HepG2 (cell line): Measurements from ENCODE around the gene ZBTB37. TPM values are rescaled to one million over a fixed set of nuclear protein-coding genes. Genes with fewer than 3 reads are reported as not detected.

Source experiments
- CEBPB ChIP-seq: IDR thresholded peaks from 2 replicates; pipeline ENCODE4 v1.6.1; 2011; ENCODE audit warnings: low read depth, low read length, improper control_type of control experiment, borderline replicate concordance
- HOXA3 ChIP-seq: sonication (generic); formaldehyde crosslinking; IDR thresholded peaks from 2 replicates; pipeline ENCODE4 v1.5.0; 2020; ENCODE audit warnings: missing genetic modification reagents
- KDM6A ChIP-seq: IDR thresholded peaks from 2 replicates; pipeline ENCODE4 v1.6.1; 2016; ENCODE audit warnings: low read depth
- MAFK ChIP-seq, 2 experiments: IDR thresholded peaks in 1 of 2; conservative IDR thresholded peaks in 1 of 2; 2 replicates each; pipeline ENCODE4 v1.6.1; 2011; ENCODE audit warnings: improper control_type of control experiment in 2 of 2, low read length in 2 of 2
- MED1 ChIP-seq: sonication (generic); formaldehyde crosslinking; IDR thresholded peaks from 2 replicates; pipeline ENCODE4 v1.4.0; 2020; ENCODE audit warnings: missing genetic modification reagents
- PITX1 ChIP-seq: sonication (generic); formaldehyde crosslinking; IDR thresholded peaks from 2 replicates; pipeline ENCODE4 v1.5.1; 2020; ENCODE audit warnings: mild to moderate bottlenecking, missing genetic modification reagents
- POLR2A ChIP-seq, 2 experiments: IDR thresholded peaks; 2 replicates each; pipeline ENCODE4 v1.6.1; 2011; ENCODE audit warnings: low read depth in 2 of 2, low read length in 2 of 2, mild to moderate bottlenecking in 1 of 2, moderate library complexity in 1 of 2; ENCODE audit not compliant: insufficient read depth in 1 of 2
- SALL1 ChIP-seq: sonication (generic); formaldehyde crosslinking; IDR thresholded peaks from 2 replicates; pipeline ENCODE4 v1.8.0; 2022; ENCODE audit warnings: mild to moderate bottlenecking, missing genetic modification reagents
- SOX13 ChIP-seq, 3 experiments: fragments of 450-650 bp in 1 of 3; sonication (generic) in 1 of 3; formaldehyde crosslinking in 1 of 3; IDR thresholded peaks in 2 of 3; conservative IDR thresholded peaks in 1 of 3; 2 replicates each; pipeline versions ENCODE4 v1.5.0 to v1.6.1; 2016 to 2020; ENCODE audit warnings: antibody characterized with exemption in 1 of 3, mild to moderate bottlenecking in 1 of 3, missing compliant biosample characterization in 1 of 3, missing genetic modification reagents in 1 of 3, moderate library complexity in 1 of 3
- ZMYM3 ChIP-seq: sonication (generic); formaldehyde crosslinking; IDR thresholded peaks from 2 replicates; pipeline ENCODE4 v1.5.1; 2020; ENCODE audit warnings: mild to moderate bottlenecking, missing genetic modification reagents
- ZNF124 ChIP-seq: sonication (generic); formaldehyde crosslinking; IDR thresholded peaks from 2 replicates; pipeline ENCODE4 v1.4.0; 2020; ENCODE audit warnings: missing genetic modification reagents
- ZNF331 ChIP-seq: sonication (generic); formaldehyde crosslinking; IDR thresholded peaks from 2 replicates; pipeline ENCODE4 v1.4.0; 2020; ENCODE audit warnings: missing genetic modification reagents
- ZNF652 ChIP-seq: IDR thresholded peaks from 2 replicates; pipeline ENCODE4 v1.6.1; 2016; ENCODE audit warnings: low read depth, borderline replicate concordance
- ZNF670 ChIP-seq: sonication (generic); formaldehyde crosslinking; IDR thresholded peaks from 2 replicates; pipeline ENCODE4 v1.8.0; 2022; ENCODE audit warnings: mild to moderate bottlenecking, missing genetic modification reagents, borderline replicate concordance
- polyA plus RNA-seq, 8 experiments: library from polyadenylated mRNA; depleted of rRNA in 3 of 8; stranded (reverse) in 7 of 8; unstranded in 1 of 8; fragments of >200 nt; fragmentation: Illumina TruSeq in 4 of 8; extraction: Trizol in 4 of 8; gene quantifications; 2 replicates each; pipeline versions ENCODE4 v1.2.1 to v1.2.3, GENCODE V29; 2011 to 2016; ENCODE audit warnings: low read depth in 4 of 8, missing spikeins in 1 of 8, mixed read lengths in 1 of 8; ENCODE audit not compliant: insufficient read depth in 1 of 8
- total RNA-seq, 5 experiments: library from RNA; depleted of rRNA; stranded (reverse); fragments of >200 nt; fragmentation: Illumina TruSeq; extraction: Trizol; gene quantifications; 2 replicates each; pipeline ENCODE4 v1.2.3, GENCODE V29; 2016; ENCODE audit warnings: low read depth in 1 of 5
- TF ChIP-seq, protein P1 (sequence below): sonication (generic); formaldehyde crosslinking; IDR thresholded peaks from 2 replicates; pipeline ENCODE4 v1.5.0; 2020; ENCODE audit warnings: mild to moderate bottlenecking, missing genetic modification reagents, moderate library complexity
- TF ChIP-seq, protein P2 (sequence below): sonication (generic); formaldehyde crosslinking; IDR thresholded peaks from 2 replicates; pipeline ENCODE4 v1.5.0; 2020; ENCODE audit warnings: missing genetic modification reagents
- TF ChIP-seq, protein P3 (sequence below): sonication (generic); formaldehyde crosslinking; IDR thresholded peaks from 2 replicates; pipeline ENCODE4 v1.5.1; 2020; ENCODE audit warnings: mild to moderate bottlenecking, missing genetic modification reagents, borderline replicate concordance

The ZBTB37 gene
- total and polyA plus RNA-seq, 2 of the 13 experiments (the other 11 are each of a cell fraction or from before 2014, with no cell fraction given), result 2.6 to 7.7 TPM

DNA sequence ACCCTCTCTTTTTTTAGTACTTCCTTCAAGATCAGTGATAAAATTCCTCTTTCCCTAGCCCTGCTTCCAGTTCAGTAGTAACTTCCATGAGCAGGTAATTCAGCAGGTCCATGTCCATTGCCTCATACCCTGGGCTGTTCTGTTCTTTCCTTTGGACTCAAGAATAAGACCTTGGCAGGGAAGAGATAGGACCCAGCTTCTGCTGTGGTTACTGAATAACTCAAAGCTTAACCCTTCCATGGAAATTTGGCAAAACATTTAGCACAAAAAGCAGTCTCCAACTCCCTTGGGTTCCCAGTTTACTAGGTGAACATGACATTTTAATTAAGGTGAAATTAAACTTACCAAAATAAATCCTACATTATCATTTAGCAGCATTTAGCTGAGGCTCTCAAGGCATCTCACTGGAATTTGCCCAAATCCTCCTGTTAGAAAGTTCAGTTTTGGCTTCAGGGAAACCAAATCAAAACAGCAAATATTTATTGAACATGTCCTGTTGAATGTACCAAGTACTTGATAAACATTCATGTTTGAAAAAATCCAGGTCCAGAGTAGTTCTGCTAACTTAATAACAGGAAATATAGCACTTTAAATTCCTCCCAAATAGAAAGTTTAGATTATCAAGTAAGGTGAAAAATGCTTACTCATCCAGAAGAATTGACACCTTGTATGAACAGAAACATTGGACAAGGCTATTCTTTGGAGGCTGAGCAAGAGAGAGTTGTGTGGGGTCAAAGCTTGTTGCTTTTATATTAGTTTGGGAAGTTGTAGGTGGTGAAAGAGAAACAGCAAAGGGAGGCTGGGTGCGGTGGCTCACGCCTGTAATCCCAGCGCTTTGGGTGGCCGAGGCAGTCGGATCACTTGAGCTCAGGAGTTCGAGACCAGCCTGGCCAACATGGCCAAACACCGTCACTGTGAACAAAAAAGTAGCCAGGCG, 57.4 kb downstream of the ZBTB37 start (continued):
- TF ChIP-seq PITX1 (CRISPR knock-in tag) (peak; percentile 30; the same call in 1 of the 2 replicates), ZNF670 (0 out of 2 replicates have a peak, but pooled peaks have one; percentile 50), KDM6A (CRISPR knock-in tag) (peak; percentile 14; the same call in 1 of the 2 replicates), MED1 (CRISPR knock-in tag) (0 out of 2 replicates have a peak, but pooled peaks have one; percentile 18), CEBPB (peak; percentile 85), SOX13 (IDR thresholded peaks at IDR 0.05) (no peak), SOX13 (CRISPR knock-in tag; conservative IDR thresholded peaks at IDR 0.05 in 1 of 2, IDR thresholded peaks at IDR 0.05 in 1 of 2) (peak in 1 of 2 experiments; percentile 21; a peak in 1 of 4 replicates), ZNF652 (CRISPR knock-in tag) (peak; percentile 96), POLR2A (IDR thresholded peaks at IDR 0.05; ENCODE audit: insufficient read depth in 1 of 2, low read depth in 2 of 2, low read length in 2 of 2) (peak; percentile 54 to 59; a peak in 2 of 4 replicates), ZMYM3 (CRISPR knock-in tag) (peak; percentile 64; the same call in 1 of the 2 replicates), ZNF124 (CRISPR knock-in tag) (0 out of 2 replicates have a peak, but pooled peaks have one; percentile 34), SALL1 (peak; percentile 45; the same call in 1 of the 2 replicates), MAFK (conservative IDR thresholded peaks at IDR 0.05 in 1 of 2, IDR thresholded peaks at IDR 0.05 in 1 of 2; ENCODE audit: low read length in 2 of 2) (peak; percentile 72 to 76), HOXA3 (CRISPR knock-in tag) (0 out of 2 replicates have a peak, but pooled peaks have one; percentile 21), ZNF331 (CRISPR knock-in tag) (0 out of 2 replicates have a peak, but pooled peaks have one; percentile 18)
- TF ChIP-seq, protein P1, sequence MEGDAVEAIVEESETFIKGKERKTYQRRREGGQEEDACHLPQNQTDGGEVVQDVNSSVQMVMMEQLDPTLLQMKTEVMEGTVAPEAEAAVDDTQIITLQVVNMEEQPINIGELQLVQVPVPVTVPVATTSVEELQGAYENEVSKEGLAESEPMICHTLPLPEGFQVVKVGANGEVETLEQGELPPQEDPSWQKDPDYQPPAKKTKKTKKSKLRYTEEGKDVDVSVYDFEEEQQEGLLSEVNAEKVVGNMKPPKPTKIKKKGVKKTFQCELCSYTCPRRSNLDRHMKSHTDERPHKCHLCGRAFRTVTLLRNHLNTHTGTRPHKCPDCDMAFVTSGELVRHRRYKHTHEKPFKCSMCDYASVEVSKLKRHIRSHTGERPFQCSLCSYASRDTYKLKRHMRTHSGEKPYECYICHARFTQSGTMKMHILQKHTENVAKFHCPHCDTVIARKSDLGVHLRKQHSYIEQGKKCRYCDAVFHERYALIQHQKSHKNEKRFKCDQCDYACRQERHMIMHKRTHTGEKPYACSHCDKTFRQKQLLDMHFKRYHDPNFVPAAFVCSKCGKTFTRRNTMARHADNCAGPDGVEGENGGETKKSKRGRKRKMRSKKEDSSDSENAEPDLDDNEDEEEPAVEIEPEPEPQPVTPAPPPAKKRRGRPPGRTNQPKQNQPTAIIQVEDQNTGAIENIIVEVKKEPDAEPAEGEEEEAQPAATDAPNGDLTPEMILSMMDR (CRISPR knock-in tag), result no peak
- TF ChIP-seq, protein P2, sequence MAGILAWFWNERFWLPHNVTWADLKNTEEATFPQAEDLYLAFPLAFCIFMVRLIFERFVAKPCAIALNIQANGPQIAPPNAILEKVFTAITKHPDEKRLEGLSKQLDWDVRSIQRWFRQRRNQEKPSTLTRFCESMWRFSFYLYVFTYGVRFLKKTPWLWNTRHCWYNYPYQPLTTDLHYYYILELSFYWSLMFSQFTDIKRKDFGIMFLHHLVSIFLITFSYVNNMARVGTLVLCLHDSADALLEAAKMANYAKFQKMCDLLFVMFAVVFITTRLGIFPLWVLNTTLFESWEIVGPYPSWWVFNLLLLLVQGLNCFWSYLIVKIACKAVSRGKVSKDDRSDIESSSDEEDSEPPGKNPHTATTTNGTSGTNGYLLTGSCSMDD (CRISPR knock-in tag), result no peak
- TF ChIP-seq, protein P3, sequence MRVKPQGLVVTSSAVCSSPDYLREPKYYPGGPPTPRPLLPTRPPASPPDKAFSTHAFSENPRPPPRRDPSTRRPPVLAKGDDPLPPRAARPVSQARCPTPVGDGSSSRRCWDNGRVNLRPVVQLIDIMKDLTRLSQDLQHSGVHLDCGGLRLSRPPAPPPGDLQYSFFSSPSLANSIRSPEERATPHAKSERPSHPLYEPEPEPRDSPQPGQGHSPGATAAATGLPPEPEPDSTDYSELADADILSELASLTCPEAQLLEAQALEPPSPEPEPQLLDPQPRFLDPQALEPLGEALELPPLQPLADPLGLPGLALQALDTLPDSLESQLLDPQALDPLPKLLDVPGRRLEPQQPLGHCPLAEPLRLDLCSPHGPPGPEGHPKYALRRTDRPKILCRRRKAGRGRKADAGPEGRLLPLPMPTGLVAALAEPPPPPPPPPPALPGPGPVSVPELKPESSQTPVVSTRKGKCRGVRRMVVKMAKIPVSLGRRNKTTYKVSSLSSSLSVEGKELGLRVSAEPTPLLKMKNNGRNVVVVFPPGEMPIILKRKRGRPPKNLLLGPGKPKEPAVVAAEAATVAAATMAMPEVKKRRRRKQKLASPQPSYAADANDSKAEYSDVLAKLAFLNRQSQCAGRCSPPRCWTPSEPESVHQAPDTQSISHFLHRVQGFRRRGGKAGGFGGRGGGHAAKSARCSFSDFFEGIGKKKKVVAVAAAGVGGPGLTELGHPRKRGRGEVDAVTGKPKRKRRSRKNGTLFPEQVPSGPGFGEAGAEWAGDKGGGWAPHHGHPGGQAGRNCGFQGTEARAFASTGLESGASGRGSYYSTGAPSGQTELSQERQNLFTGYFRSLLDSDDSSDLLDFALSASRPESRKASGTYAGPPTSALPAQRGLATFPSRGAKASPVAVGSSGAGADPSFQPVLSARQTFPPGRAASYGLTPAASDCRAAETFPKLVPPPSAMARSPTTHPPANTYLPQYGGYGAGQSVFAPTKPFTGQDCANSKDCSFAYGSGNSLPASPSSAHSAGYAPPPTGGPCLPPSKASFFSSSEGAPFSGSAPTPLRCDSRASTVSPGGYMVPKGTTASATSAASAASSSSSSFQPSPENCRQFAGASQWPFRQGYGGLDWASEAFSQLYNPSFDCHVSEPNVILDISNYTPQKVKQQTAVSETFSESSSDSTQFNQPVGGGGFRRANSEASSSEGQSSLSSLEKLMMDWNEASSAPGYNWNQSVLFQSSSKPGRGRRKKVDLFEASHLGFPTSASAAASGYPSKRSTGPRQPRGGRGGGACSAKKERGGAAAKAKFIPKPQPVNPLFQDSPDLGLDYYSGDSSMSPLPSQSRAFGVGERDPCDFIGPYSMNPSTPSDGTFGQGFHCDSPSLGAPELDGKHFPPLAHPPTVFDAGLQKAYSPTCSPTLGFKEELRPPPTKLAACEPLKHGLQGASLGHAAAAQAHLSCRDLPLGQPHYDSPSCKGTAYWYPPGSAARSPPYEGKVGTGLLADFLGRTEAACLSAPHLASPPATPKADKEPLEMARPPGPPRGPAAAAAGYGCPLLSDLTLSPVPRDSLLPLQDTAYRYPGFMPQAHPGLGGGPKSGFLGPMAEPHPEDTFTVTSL, result peak; percentile 25; the same call in 1 of the 2 replicates
